Measurements from ENCODE around the gene TSPAN14.
A peak's percentile ranks its signal among the peaks of the same experiment; 100 is the strongest.

Gene TSPAN14

DNA sequence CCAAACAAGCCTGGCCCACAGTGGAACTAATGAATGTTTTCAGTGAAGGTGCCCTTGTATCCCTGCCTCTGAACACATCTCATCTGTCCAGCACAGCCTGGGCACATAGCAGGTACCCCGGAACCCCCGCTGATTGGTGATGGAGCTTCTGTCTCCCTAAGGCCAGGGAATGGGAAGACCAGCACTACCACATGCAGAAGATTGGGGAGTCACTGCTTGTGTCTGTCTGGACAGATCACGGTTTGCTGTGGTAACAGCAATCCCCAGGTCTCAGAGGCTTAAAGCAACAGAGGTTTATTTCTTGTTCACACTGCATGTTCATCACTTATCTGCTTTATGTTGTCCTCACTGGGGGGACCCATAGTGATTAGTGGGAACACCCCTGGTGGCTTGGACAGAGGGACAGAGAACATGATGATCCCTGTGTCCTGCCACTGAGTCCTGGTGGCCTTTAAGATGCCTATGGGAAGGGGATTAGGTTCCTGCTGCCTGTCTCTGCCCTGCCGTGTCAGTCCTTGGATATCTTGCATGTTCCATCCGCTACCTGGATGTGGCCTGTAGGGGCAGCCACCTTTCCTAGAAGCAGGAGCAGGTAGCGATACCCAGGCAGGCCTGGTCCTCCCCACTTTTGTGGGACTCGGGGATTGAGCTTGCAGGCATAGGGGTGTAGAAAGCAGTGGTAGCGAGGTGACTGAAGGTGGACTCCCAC, 3.6 kb downstream of the TSPAN14 start:
- DNase-seq, result no peak

DNA sequence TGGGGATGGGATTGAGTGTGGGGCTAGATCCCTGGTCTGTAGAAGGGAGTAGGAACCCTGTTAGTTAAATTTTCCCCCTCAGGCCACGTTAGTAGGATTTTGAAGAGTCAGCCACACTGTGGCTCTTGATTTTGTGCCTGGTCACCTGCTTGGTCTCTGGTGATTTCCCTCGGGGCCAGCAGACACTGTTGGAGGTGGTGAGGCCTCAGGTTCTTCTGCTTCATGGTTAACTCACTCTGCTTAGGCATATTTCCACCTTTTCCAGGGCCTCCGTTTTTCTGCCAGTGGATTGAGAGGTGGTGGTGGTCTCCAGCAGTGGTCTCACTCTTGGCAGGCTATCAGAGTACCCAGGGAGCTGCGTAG, 4.1 kb downstream of the TSPAN14 start:
- DNase-seq, result no peak

- DNase-seq, result no peak
These were observed 4.5 kb downstream of the TSPAN14 start for GRCh38 chr10:80458638-80459037.

DNA sequence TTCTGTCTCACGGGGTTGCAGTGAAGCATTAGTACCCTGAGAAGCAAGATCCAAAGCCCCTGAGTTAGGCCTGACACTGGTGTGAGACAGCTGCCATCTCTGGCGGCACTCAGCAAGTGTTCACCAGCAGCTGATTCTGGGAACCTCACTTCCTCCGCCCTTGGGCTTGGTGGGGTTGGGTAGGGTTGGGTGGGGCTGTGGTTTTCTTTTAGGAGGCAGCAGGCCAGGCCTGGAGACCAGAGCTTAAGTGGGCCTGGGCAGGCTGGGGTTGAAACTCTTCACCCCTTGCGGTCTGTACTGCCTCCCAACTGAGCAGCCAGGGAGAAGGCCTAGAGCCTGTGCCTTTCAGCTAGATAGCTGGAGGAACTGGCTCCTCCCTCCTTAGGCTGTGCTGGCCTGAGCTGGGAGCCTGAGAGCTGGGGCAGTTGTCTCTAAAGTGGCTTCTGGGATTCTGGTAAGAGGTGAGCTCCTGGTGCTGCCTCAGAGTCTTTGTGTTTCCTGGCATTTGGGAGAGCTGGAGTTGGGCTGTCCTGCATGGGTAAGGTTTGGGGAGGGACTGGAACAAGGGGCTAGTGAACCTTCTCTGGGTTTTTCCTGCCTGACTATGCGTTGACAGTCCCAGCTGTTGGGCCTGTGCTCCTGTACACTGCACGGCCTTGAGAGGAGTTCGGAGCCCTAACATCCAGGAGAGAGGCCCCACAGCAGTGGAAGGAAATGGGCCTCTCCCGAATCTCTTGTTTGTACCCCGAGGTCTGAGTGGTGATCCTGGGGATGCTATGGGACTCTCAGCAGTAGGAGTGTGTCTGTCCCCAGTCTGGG, 5.1 kb downstream of the TSPAN14 start:
- DNase-seq, result no peak

GRCh38 chr10:80460399-80461207, 6.5 kb downstream of the TSPAN14 start:
- DNase-seq, result peak; percentile 65

DNA sequence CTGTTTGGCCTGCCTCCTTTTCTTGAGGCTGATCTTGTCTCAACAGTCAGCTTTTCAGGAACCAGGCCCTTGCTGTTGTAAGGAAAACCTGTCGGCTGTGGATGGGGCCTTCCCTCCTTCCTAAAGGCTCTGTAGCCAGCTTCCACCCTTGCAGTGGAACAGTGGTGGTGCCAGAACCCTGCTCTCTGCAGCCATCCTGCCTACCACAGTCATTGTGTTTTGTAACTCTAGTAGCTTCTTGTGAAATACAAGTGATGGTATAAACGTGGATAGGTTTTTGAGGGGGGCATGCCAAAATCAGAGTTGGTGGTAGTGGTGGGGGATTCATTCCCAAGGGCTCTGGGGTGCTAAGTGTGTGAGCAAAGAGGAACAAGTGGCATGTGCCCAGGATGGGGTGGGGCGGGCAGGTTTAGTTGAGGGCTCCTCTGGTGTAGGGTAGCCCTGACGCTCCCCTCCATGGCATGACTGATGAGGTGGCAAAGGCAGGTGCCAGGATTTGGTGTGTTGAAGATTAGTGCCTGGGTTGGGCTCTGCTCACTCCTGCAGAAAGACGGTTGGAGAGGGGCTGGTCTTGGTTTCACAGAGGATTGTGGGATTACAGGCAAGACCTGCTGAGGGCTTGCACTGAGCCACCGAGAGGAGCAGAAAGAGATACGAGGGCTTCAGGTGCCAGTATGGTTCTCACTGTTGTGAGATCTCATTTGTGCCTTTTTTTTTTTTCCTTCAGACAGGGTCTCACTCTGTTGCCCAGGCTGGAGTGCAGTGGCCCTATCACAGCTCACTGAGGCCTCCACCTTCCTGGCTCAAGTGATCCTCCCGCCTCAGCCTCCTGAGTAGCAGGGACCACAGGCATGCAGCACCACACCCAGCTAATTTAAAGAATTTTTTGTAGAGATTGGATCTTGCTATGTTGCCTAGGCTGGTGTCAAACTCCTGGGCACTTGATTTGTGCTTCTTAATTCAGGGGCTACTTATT, 7.4 kb downstream of the TSPAN14 start:
- no peak for DNase-seq

DNA sequence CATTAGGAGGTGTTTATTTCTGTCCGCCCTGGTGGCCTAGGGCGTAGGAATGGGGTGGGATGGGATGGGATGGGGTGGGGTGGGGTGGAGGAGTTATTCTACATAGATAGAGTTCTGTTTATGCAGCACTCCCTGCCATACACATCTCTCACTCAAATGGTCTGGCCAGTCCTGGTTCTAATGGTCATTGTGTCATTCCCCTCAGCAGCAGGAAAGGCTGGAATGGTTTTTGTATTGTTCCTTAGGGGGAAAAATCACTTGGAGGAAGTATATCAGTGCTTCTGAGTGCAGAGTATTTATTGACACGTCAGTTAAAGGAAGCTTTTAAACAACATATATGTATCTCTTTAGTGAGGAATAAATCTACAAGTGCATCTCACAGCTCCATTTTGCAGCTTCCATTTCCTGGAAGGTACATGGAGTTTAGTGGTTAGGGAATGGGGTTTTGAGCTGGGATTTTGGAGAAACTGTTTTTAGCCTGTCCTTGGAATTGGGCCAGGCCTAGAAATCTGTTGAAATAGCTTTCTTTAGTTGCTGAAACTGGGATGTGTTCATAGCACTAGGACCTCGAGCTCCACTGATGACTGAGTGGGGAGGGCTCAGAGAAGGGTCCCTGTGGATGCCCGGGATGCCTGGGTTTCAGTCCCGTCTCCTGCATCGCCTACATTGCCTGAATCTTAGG, 8.3 kb downstream of the TSPAN14 start:
- no peak for DNase-seq

GRCh38 chr10:80462981-80463741, 9.1 kb downstream of the TSPAN14 start:
- no peak for DNase-seq

DNA sequence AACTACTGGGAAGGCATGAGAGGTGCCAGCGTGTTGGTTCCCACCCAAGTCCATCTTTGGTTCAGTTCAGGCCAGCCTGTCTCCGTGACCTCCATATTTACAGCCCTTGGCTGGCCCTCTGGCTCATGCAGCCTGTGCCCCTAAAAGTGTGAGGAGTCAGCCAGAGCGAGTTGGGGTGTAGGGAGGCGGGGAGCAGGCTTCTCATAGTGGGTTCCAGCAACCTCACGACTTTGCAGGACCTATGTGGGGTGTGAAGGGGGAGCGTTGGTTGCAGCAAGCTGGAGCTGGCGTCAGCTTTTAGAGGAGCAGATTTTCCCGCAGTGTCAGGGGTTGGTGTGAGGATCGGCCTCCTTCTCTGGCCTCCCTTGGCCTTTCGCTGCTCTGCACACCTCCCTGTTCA, 9.8 kb downstream of the TSPAN14 start:
- no peak for DNase-seq

GRCh38 chr10:80464557-80465450, 10.7 kb downstream of the TSPAN14 start:
- no peak for DNase-seq

DNA sequence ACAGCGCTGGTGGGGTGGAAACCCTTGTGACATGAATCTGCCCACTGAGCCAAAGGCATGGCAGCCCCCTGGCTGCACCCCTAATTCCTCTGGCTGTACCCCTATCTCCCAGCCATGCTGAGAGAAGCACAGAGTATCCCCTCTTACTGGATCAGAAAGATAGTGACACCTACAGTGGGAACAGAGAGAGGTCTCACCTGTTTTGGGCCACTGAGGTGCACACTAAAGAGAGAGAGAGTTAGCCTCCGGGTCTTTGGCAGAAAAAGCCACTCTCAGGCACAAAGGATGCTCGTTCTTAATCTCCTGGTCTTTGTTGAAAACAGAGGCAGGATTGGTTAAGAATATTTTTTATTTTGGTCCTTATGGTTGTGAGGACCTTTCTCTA, 11.3 kb downstream of the TSPAN14 start:
- no peak for DNase-seq

GRCh38 chr10:80465839-80466590, 11.9 kb downstream of the TSPAN14 start:
- no peak for DNase-seq

DNA sequence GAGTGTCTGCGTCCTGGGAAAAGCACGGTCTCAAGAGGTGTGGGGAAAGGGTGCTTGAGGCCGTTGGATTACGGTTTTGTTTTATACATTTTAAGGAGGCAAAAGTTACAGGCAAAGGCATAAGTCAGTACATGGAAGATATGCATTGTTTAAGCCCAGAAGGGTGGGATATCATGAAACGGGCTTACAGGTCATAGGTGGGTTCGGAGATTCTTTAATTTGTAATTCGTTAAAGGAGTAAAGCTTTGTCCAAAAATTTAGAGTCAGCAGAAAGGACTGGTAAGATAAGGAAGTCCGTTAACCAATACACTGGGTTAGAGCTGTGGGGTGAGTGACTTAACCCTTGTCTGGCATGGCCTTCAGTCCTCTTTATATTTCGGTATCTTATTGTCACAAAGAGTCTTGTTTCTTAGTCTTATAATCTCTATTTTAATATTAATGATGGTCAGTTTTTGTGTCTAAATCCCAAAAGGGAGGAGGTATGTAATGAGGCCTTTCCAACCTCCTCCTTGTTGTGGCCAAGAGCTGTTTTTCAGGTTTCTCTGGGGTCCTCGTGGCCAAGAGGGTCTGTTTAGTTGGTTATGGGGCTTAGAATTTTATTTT, 12.7 kb downstream of the TSPAN14 start:
- DNase-seq, result no peak

- no peak for DNase-seq
These were observed 13.9 kb downstream of the TSPAN14 start for GRCh38 chr10:80468002-80468401.

GRCh38 chr10:80468806-80469421, 14.8 kb downstream of the TSPAN14 start:
- DNase-seq, result no peak

GRCh38 chr10:80470266-80470665, 16.2 kb downstream of the TSPAN14 start:
- DNase-seq, result no peak

DNA sequence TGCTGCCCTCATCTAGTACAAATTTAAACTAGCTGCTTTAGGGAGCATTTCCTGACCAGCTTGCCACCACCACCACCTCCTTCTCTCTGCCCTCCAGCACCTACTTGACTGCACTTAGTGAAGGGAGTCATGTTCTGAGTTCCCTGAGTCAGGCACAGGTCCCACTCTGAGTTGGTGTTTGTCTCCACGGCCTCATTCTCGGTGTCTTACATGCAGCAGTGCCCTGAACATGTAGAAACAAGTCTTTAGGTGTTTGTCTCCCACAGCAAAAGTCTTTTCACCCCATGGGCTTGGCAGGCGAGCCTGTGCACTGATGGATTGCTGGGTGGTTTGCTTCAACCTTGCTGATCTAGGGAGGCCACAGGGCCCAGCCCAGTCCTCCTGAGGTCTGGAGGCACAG, 16.9 kb downstream of the TSPAN14 start:
- DNase-seq, result no peak

- DNase-seq, result no peak
These were observed 17.7 kb downstream of the TSPAN14 start for GRCh38 chr10:80471715-80472233.
